ENCODE results near the gene DAB2IP. TPM values are rescaled to one million over a fixed set of nuclear protein-coding genes. Genes with fewer than 3 reads are reported as not detected.

The DAB2IP gene
- total and polyA plus RNA-seq, 2 of the 4 experiments (the other 2 are of a cell fraction), result 5.6 to 17.2 TPM

GRCh38 chr9:121820286-121821005, 169.0 kb downstream of the DAB2IP start:
- Histone ChIP-seq H2BK15ac (ENCODE audit: low read depth, low read length) (no peak overlapping the region; the same call in 2 of the 3 replicates), H2BK20ac (ENCODE audit: low read depth, low read length) (0 out of 2 replicates have a peak overlapping the region, but pooled peaks have one; percentile 33), H3K27me3 (ENCODE audit: control insufficient read depth, insufficient read depth, low read length) (peaks cover 4% of the 10 kb centered on the region; the same call in 1 of the 2 replicates), H3K79me1 (ENCODE audit: low read depth in 1 of 2, low read length in 2 of 2) (no peaks in the 10 kb centered on the region), H3K9ac (ENCODE audit: low read depth, low read length) (no peak overlapping the region), H3K36me3 (ENCODE audit: control insufficient read depth, insufficient read depth, low read length) (no peaks in the 10 kb centered on the region), H3K4ac (ENCODE audit: low read depth, low read length) (no peak overlapping the region), H2AK9ac (replicated peaks; ENCODE audit: low read depth, low read length, poor library complexity) (peak overlapping the region; percentile 34), H2AK5ac (ENCODE audit: low read depth, low read length) (no peak overlapping the region; the same call in 1 of the 2 replicates), H3K4me1 (ENCODE audit: control insufficient read depth, insufficient read depth, low read length) (peaks cover 11% of the 10 kb centered on the region), H4K91ac (ENCODE audit: insufficient read depth, low read depth, low read length) (no peak overlapping the region), H3K4me2 (ENCODE audit: low read depth, low read length) (no peak overlapping the region), H3K14ac (replicated peaks; ENCODE audit: low read depth, low read length) (no peak overlapping the region; the same call in 1 of the 2 replicates), H4K8ac (ENCODE audit: low read depth in 2 of 2, low read length in 2 of 2) (no peak overlapping the region), H2AFZ (replicated peaks; ENCODE audit: low read length, poor library complexity) (no peak overlapping the region), H3K56ac (ENCODE audit: extremely low read depth, insufficient read depth, low read length) (no peak overlapping the region), H4K5ac (ENCODE audit: low read depth, low read length) (no peak overlapping the region), H2BK5ac (ENCODE audit: low read depth, low read length, poor library complexity, severe bottlenecking) (no peak overlapping the region), H3K4me3 (ENCODE audit: insufficient read depth, low read depth, low read length) (no peak overlapping the region), H2BK120ac (ENCODE audit: low read depth, low read length) (no peak overlapping the region), H3K9me1 (ENCODE audit: insufficient read depth, low read length) (no peaks in the 10 kb centered on the region; the same call in 1 of the 2 replicates), H3K27ac (ENCODE audit: insufficient read depth, low read length) (no peak overlapping the region), H3K18ac (ENCODE audit: low read depth, low read length) (no peak overlapping the region), H3K23ac (ENCODE audit: low read depth, low read length) (0 out of 2 replicates have a peak overlapping the region, but pooled peaks have one; percentile 20), H3K9me3 (ENCODE audit: control insufficient read depth, insufficient read depth, low read length) (no peaks in the 10 kb centered on the region), H4K20me1 (ENCODE audit: insufficient read depth, low read length) (no peaks in the 10 kb centered on the region)
- intact Hi-C loops (cut with micrococcal nuclease) (no loop called here), in situ Hi-C loops (cut with MboI; ENCODE audit: low sequenced_read_pairs) (no loop called here), dilution Hi-C loops (cut with HindIII; ENCODE audit: low sequenced_read_pairs, unreplicated experiment) (no loop called here)
- ChIA-PET CTCF (interaction anchor here (0.6 kb wide), 1 partner anchor 58 kb away, joined by 4 read pairs; no protein-coding TSS in a partner anchor), POLR2A (ENCODE audit: unreplicated experiment) (no interaction called here)
- ATAC-seq (ENCODE audit: low read depth) (no peak), DNase-seq (no peak)
- no TSS peak for BruUV-seq (replicated peaks)
- WGBS, 2 experiments (ENCODE audit: extremely low coverage in 2 of 2, insufficient read length in 1 of 2), result no CpG with 5 or more reads among the region's 11 CpGs
- TF ChIP-seq FOS (IDR thresholded peaks at IDR 0.05; ENCODE audit: low read depth, low read length), result no peak
- TF ChIP-seq MXI1 (IDR thresholded peaks at IDR 0.05; ENCODE audit: borderline replicate concordance, low read depth, low read length), result no peak
- TF ChIP-seq RAD21 (IDR thresholded peaks at IDR 0.05; ENCODE audit: low read length), result no peak
- TF ChIP-seq CHD1 (IDR thresholded peaks at IDR 0.05; ENCODE audit: low read depth, low read length), result no peak
- no peak for TF ChIP-seq SMC3 (IDR thresholded peaks at IDR 0.05; ENCODE audit: low read depth, low read length)
- TF ChIP-seq NFE2L2 (IDR thresholded peaks at IDR 0.05; ENCODE audit: low read depth, low read length), result no peak
- no peak for TF ChIP-seq MAFK (IDR thresholded peaks at IDR 0.05; ENCODE audit: low read depth, low read length)
- no peak for TF ChIP-seq POLR2A (IDR thresholded peaks at IDR 0.05; ENCODE audit: low read depth, low read length)
- no peak for TF ChIP-seq BHLHE40 (IDR thresholded peaks at IDR 0.05; ENCODE audit: low read depth, low read length)
- no peak for TF ChIP-seq RCOR1 (IDR thresholded peaks at IDR 0.05; ENCODE audit: insufficient replicate concordance, low read length)
- no peak for TF ChIP-seq CEBPB (IDR thresholded peaks at IDR 0.05; ENCODE audit: low read depth, low read length)
- TF ChIP-seq ELK1 (IDR thresholded peaks at IDR 0.05; ENCODE audit: borderline replicate concordance, low read depth, low read length), result no peak
